ENCODE measurements around the gene CRYBB2. TPM values are rescaled to one million over a fixed set of nuclear protein-coding genes. Genes with fewer than 3 reads are reported as not detected.

The CRYBB2 gene
- total RNA-seq, 1 donor from 2014 or later = not detected

DNA sequence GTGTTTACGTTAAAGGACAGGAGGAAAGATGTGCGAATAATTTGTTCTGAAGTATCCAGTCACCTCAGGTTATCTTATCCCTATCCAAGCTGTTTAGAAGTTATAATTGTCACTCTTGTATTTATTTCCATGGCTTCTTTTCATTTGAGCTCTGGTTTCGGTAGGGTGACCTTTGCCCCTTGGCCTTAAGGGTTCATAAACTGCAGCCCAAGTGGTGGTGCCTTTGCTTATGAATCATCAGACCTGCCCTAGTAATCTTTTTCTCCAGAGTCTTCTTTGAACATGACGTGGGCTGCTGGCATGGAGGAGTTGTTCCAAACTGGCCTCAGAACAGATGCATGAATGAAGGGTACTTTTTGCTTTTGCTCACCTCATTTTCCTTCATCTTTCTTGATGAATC is 26.3 kb upstream of the CRYBB2 start:
- H3K4me1 ChIP-seq = no peaks in the 10 kb centered on the region

DNA sequence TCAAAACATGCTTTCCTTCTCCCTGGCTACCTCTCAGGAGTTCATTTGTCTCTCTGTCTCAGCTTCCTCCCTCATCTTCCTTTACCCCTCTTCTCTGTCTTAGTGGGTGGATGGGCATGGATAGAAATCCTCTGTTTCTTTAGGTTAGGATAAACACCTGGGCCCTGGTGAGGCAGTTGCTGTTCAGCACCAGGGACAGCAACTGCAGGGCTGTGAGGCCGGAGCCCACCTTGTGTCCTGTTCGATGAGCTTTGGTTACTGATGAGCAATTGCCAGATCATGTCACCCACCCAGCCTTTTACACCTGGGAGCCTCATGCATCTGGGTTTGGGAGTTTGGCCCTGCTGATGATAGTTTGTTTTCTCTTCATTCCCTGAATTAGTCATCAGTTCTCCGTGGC is 25.9 kb upstream of the CRYBB2 start:
- no peaks in the 10 kb centered on the region for H3K27me3 ChIP-seq (ENCODE audit: low read depth)

More for the DNA sequence above, 26.3 kb upstream of the CRYBB2 start:
- no peak overlapping the region for H3K4me3 ChIP-seq
- no peaks in the 10 kb centered on the region for H3K27me3 ChIP-seq (ENCODE audit: low read depth)
- DNase-seq (no peak), ATAC-seq (no peak)
- intact Hi-C loops (cut with DNase I) = no loop called here
- no peaks in the 10 kb centered on the region for H3K9me3 ChIP-seq
- H3K27ac ChIP-seq = no peak overlapping the region
- H3K36me3 ChIP-seq = peaks cover 61% of the 10 kb centered on the region
- TF ChIP-seq, protein P1, sequence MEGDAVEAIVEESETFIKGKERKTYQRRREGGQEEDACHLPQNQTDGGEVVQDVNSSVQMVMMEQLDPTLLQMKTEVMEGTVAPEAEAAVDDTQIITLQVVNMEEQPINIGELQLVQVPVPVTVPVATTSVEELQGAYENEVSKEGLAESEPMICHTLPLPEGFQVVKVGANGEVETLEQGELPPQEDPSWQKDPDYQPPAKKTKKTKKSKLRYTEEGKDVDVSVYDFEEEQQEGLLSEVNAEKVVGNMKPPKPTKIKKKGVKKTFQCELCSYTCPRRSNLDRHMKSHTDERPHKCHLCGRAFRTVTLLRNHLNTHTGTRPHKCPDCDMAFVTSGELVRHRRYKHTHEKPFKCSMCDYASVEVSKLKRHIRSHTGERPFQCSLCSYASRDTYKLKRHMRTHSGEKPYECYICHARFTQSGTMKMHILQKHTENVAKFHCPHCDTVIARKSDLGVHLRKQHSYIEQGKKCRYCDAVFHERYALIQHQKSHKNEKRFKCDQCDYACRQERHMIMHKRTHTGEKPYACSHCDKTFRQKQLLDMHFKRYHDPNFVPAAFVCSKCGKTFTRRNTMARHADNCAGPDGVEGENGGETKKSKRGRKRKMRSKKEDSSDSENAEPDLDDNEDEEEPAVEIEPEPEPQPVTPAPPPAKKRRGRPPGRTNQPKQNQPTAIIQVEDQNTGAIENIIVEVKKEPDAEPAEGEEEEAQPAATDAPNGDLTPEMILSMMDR (IDR thresholded peaks at IDR 0.05) = no peak

DNA sequence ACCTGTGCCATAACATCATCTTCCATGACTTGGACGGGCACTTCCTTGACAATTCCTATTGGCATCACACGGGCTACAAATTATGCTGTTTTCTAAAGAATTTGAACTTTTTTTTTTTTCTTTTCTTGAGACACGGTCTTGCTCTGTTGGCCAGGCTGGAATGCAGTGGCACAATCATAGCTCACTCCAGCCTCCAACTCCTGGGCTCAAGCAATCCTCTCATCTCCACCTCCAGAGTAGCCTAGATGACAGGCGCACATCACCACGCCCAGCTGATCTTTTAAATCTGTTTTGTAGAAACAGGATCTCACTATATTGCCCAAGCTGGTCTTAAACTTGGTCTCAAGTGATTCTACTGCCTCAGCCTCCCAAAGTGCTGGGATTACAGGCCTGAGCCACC is 23.1 kb upstream of the CRYBB2 start:
- H3K36me3 ChIP-seq = peaks cover 57% of the 10 kb centered on the region
- ATAC-seq = no peak
- TF ChIP-seq, protein P1 (IDR thresholded peaks at IDR 0.05) = no peak
- DNase-seq = no peak
- no peak overlapping the region for H3K4me3 ChIP-seq
- no peaks in the 10 kb centered on the region for H3K27me3 ChIP-seq (ENCODE audit: low read depth)
- no peak overlapping the region for H3K27ac ChIP-seq
- H3K4me1 ChIP-seq = no peaks in the 10 kb centered on the region
- intact Hi-C loops (cut with DNase I) = no loop called here
- no peaks in the 10 kb centered on the region for H3K9me3 ChIP-seq

More for the DNA sequence above, 25.9 kb upstream of the CRYBB2 start:
- Histone ChIP-seq H3K27ac (no peak overlapping the region), H3K9me3 (no peaks in the 10 kb centered on the region), H3K36me3 (peaks cover 61% of the 10 kb centered on the region), H3K4me1 (no peaks in the 10 kb centered on the region), H3K4me3 (no peak overlapping the region)
- no peak for DNase-seq
- intact Hi-C loops (cut with DNase I) = no loop called here
- ATAC-seq = no peak
- TF ChIP-seq, protein P1 (IDR thresholded peaks at IDR 0.05) = no peak

DNA sequence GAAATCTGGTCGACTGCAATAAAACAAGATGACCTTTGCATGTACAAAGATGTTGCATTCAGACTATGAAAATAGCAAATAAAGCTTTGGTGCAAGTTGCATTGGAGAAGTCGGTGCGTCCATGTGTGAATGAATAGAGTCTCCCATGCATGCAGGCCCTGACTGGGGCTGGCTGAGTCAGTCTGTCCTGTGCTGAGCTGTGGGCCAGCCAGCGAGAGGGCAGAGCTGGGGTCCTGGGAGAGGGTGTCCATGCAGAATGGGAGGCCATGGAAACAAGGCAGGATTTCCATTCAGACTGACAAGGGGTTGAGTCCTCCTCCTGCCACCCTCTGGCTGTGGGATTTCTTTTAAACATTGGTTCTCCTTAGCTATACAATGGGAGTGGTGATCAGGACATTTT is 22.1 kb upstream of the CRYBB2 start:
- Histone ChIP-seq H3K36me3 (peaks cover 50% of the 10 kb centered on the region), H3K27ac (no peak overlapping the region), H3K27me3 (ENCODE audit: low read depth) (no peaks in the 10 kb centered on the region), H3K4me1 (no peaks in the 10 kb centered on the region), H3K4me3 (no peak overlapping the region), H3K9me3 (no peaks in the 10 kb centered on the region)
- DNase-seq (no peak), ATAC-seq (no peak)
- TF ChIP-seq, protein P1 (IDR thresholded peaks at IDR 0.05) = no peak
- intact Hi-C loops (cut with DNase I) = no loop called here

DNA sequence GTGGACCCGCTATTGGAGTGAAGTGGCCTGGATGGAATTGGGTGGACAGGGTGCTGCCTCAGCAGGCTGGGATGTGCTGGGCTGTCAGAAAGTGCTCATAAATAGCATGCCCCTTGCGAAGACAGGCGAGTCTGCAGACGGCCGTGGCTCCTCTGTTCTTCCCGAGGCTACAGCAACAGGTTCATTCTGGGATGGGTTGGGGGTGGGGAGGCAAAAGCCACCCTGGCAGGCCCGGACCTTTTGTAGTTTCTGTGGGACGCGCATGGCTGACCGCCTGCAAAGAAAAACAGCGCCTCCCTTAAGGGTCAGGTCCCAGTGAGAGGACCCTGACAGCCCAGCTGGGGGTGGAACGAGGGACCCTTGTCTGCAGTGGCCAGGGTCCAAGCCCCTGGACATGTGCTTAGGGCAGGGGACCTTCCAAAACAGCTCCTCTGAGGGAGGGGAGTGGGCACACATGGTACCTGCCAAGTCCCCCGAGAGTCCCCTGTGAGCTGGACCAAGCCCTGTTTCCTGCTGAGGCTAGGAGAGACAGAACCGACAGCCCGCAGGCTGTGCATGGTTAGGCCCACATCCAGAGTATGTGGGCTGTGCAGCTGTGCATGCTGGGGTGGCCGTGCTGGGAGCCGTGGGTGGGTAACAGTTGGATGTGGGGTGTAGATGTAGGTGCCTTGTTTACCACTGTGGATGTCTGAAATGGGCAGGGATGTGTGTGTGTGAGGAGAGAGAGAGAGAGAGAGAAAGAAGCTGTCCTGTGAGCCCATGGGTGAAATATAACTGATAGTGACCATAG is 19.5 kb upstream of the CRYBB2 start, which contains the start of gene CRYBB3:
CRYBB3 (plus strand) TSS at position 128 of the 790 bp plus-strand sequence. CDS start 1,539 bp downstream, outside the sequence.
- DNase-seq = no peak
- Histone ChIP-seq H3K9me3 (no peaks in the 10 kb centered on the region), H3K36me3 (peaks cover 34% of the 10 kb centered on the region), H3K27ac (no peak within 1 kb of the TSS), H3K27me3 (ENCODE audit: low read depth) (no peaks in the 10 kb centered on the region), H3K4me3 (no peak within 1 kb of the TSS), H3K4me1 (no peaks in the 10 kb centered on the region)
- TF ChIP-seq, protein P1 (IDR thresholded peaks at IDR 0.05) = no peak
- intact Hi-C loops (cut with DNase I) = no loop called here
- no peak for ATAC-seq
